GM18498 (cell line): ENCODE results near the gene OR6N2.

Experiments
- ATAC-seq: cut with Tn5 transposase; IDR thresholded peaks from one replicate; pipeline ENCODE4 v1.9.1; 2021; ENCODE audit warnings: mild to moderate bottlenecking, moderate library complexity; ENCODE audit not compliant: unreplicated experiment

OR6N2 gene

GRCh38 chr1:158781104-158781503 is at the start of gene OR6N2:
OR6N2 (minus strand) TSS chr1:158781204; CDS start chr1:158777635, 3,569 bp downstream.
- ATAC-seq, result no peak

GRCh38 chr1:158830074-158830677 is 49.2 kb upstream of the OR6N2 start:
- peak; percentile 63 for ATAC-seq

- no peak for ATAC-seq
Observed at GRCh38 chr1:158821723-158822122, 40.7 kb upstream of the OR6N2 start.

- ATAC-seq, result peak; percentile 96
Observed at GRCh38 chr1:158819461-158820443, 38.7 kb upstream of the OR6N2 start.

GRCh38 chr1:158818975-158819431 is 38.0 kb upstream of the OR6N2 start:
- ATAC-seq, result peak; percentile 22

- ATAC-seq, result no peak
Observed at GRCh38 chr1:158818560-158818959, 37.6 kb upstream of the OR6N2 start.

GRCh38 chr1:158814970-158815369 is 34.0 kb upstream of the OR6N2 start:
- ATAC-seq, result no peak

GRCh38 chr1:158813164-158813563 is 32.2 kb upstream of the OR6N2 start:
- ATAC-seq, result no peak

- ATAC-seq, result no peak
Observed at GRCh38 chr1:158812336-158812735, 31.3 kb upstream of the OR6N2 start.

GRCh38 chr1:158810311-158810710 is 29.3 kb upstream of the OR6N2 start:
- ATAC-seq, result no peak

GRCh38 chr1:158809862-158810261 is 28.9 kb upstream of the OR6N2 start:
- no peak for ATAC-seq

- no peak for ATAC-seq
Observed at GRCh38 chr1:158809256-158809655, 28.3 kb upstream of the OR6N2 start.

GRCh38 chr1:158806916-158807536 is 26.0 kb upstream of the OR6N2 start:
- no peak for ATAC-seq

GRCh38 chr1:158803678-158804077 is 22.7 kb upstream of the OR6N2 start:
- no peak for ATAC-seq

GRCh38 chr1:158801396-158801795 is 20.4 kb upstream of the OR6N2 start:
- ATAC-seq, result no peak

- no peak for ATAC-seq
Observed at GRCh38 chr1:158800526-158800925, 19.5 kb upstream of the OR6N2 start.

- ATAC-seq, result no peak
Observed at GRCh38 chr1:158799689-158800088, 18.7 kb upstream of the OR6N2 start.

- no peak for ATAC-seq
Observed at GRCh38 chr1:158798531-158798930, 17.5 kb upstream of the OR6N2 start.

GRCh38 chr1:158794247-158794646 is 13.2 kb upstream of the OR6N2 start:
- ATAC-seq, result no peak

GRCh38 chr1:158793604-158794003 is 12.6 kb upstream of the OR6N2 start:
- no peak for ATAC-seq
